Thyroid gland (tissue), 4 donors: Measurements from ENCODE around the gene CLDN5. TPM values are rescaled to one million over a fixed set of nuclear protein-coding genes. Genes with fewer than 3 reads are reported as not detected.

Source experiments
- DNase-seq, 2 donors: peaks; one replicate each; pipeline ENCODE4 v3.0.0-alpha.2; 2019
- H3K27ac ChIP-seq, 3 donors: fragments of 200-600 bp; sonication (generic); 1 replicate in 2 of 3; 2 replicates in 1 of 3; pipeline ENCODE4 v1.5.1; 2016 to 2019; ENCODE audit warnings: mild to moderate bottlenecking in 1 of 3, moderate library complexity in 1 of 3
- H3K27me3 ChIP-seq: fragments of 200-600 bp; sonication (generic); one replicate; pipeline ENCODE4 v1.5.1; 2019
- H3K36me3 ChIP-seq, 2 donors: fragments of 200-600 bp; sonication (generic); one replicate each; pipeline ENCODE4 v1.5.1; 2016 to 2019
- H3K4me1 ChIP-seq, 2 donors: fragments of 200-600 bp; sonication (generic); one replicate each; pipeline ENCODE4 v1.5.1; 2017 to 2019
- H3K4me3 ChIP-seq, 3 donors: fragments of 200-600 bp; sonication (generic); replicated peaks in 1 of 3; 1 replicate in 2 of 3; 2 replicates in 1 of 3; pipeline ENCODE4 v1.5.1; 2016; ENCODE audit warnings: mild to moderate bottlenecking in 1 of 3
- H3K9me3 ChIP-seq: fragments of 200-600 bp; sonication (generic); one replicate; pipeline ENCODE4 v1.5.1; 2017
- CTCF ChIP-seq, 6 experiments: fragments of 200-600 bp in 3 of 6; fragments of 450-650 bp in 3 of 6; sonication (generic) in 3 of 6; IDR thresholded peaks; one replicate each; pipeline ENCODE4 v1.5.1; 2016 to 2019; ENCODE audit warnings: antibody characterized with exemption in 6 of 6, mild to moderate bottlenecking in 2 of 6, inconsistent platforms in 1 of 6, moderate library complexity in 1 of 6
- POLR2A ChIP-seq, 2 donors: fragments of 450-650 bp; IDR thresholded peaks; one replicate each; pipeline ENCODE4 v1.6.1; 2017; ENCODE audit warnings: antibody characterized with exemption in 2 of 2, mild to moderate bottlenecking in 2 of 2, moderate library complexity in 1 of 2
- WGBS, 2 donors: methylation state at CpG; one replicate each; pipeline ENCODE4 v1.1.5; 2017; 5-methylcytosine and 5-hydroxymethylcytosine counted together
- intact Hi-C: fragments of 100-400 bp; cut with DNase I; formaldehyde crosslinking; loops from one replicate; pipeline ENCODE4 v1.15.1; 2023
- total RNA-seq, 4 donors: library from RNA; depleted of rRNA; stranded (reverse); fragments of >200 nt; gene quantifications; one replicate each; pipeline ENCODE4 v1.2.3, GENCODE V29; 2016

The CLDN5 gene
- total RNA-seq, 4 donors from 2014 or later = 71.8 to 303 (median 131) TPM

GRCh38 chr22:19479355-19480172, 44.6 kb downstream of the CLDN5 start, which contains the start of gene CDC45:
CDC45 (plus strand) TSS chr22:19479920; CDS start chr22:19479969, 49 bp downstream.
- WGBS, 2 donors = 0% methylated on average over 37 to 39 of the region's 50 CpGs
- no peak for TF ChIP-seq POLR2A (IDR thresholded peaks at IDR 0.05)
- peak in 1 of 6 experiments; percentile 15 for TF ChIP-seq CTCF (IDR thresholded peaks at IDR 0.05)
- H3K4me3 ChIP-seq = peak within 1 kb of the TSS; percentile 45 to 85 (median 69)
- peaks cover 0 to 6% of the 10 kb centered on the region in 2 donors for H3K36me3 ChIP-seq
- no peaks in the 10 kb centered on the region for H3K27me3 ChIP-seq
- peaks cover 15 to 16% of the 10 kb centered on the region in 2 donors for H3K4me1 ChIP-seq
- peak; percentile 97 to 98 for DNase-seq
- no peaks in the 10 kb centered on the region for H3K9me3 ChIP-seq
- intact Hi-C loops = loop anchor here (10.0 kb wide), 1 partner anchor 295 kb away; no protein-coding TSS in a partner anchor
- peak within 1 kb of the TSS; percentile 96 to 99 (median 99) for H3K27ac ChIP-seq

GRCh38 chr22:19478901-19479354, 45.3 kb downstream of the CLDN5 start, which contains the start of gene UFD1:
UFD1 (minus strand) TSS chr22:19479193; CDS start chr22:19479085, 108 bp downstream.
- Histone ChIP-seq H3K9me3 (no peaks in the 10 kb centered on the region), H3K27me3 (no peaks in the 10 kb centered on the region), H3K27ac (peak within 1 kb of the TSS; percentile 96 to 99 (median 99)), H3K4me1 (peaks cover 15 to 16% of the 10 kb centered on the region in 2 donors), H3K36me3 (peaks cover 0 to 8% of the 10 kb centered on the region in 2 donors), H3K4me3 (peak within 1 kb of the TSS; percentile 45 to 85 (median 69))
- WGBS, 2 donors = 0% methylated on average over 9 to 22 of the region's 42 CpGs
- TF ChIP-seq POLR2A (IDR thresholded peaks at IDR 0.05) (peak in 1 of 2 donors; percentile 50), CTCF (IDR thresholded peaks at IDR 0.05) (peak in 1 of 6 experiments; percentile 21)
- peak; percentile 81 to 85 for DNase-seq
- intact Hi-C loops = loop anchor here (10.0 kb wide), 1 partner anchor 294 kb away; no protein-coding TSS in a partner anchor

GRCh38 chr22:19478045-19478900, 45.9 kb downstream of the CLDN5 start:
- intact Hi-C loops = loop anchor here (10.0 kb wide), 1 partner anchor 293 kb away; no protein-coding TSS in a partner anchor
- Histone ChIP-seq H3K4me3 (peak overlapping the region; percentile 45 to 85 (median 69)), H3K4me1 (peaks cover 15 to 16% of the 10 kb centered on the region in 2 donors), H3K27ac (peak overlapping the region in 1 of 3 donors; percentile 96), H3K27me3 (no peaks in the 10 kb centered on the region), H3K36me3 (peaks cover 0 to 15% of the 10 kb centered on the region in 2 donors), H3K9me3 (no peaks in the 10 kb centered on the region)
- DNase-seq = no peak
- TF ChIP-seq CTCF (IDR thresholded peaks at IDR 0.05) (no peak), POLR2A (IDR thresholded peaks at IDR 0.05) (no peak)
- 2 to 4% methylated on average over 23 to 27 of the region's 31 CpGs for WGBS, 2 donors

- Histone ChIP-seq H3K4me3 (peak overlapping the region in 1 of 3 donors; percentile 85), H3K36me3 (peaks cover 1 to 22% of the 10 kb centered on the region in 2 donors), H3K27me3 (no peaks in the 10 kb centered on the region), H3K9me3 (no peaks in the 10 kb centered on the region), H3K4me1 (peaks cover 15 to 16% of the 10 kb centered on the region in 2 donors), H3K27ac (no peak overlapping the region)
- intact Hi-C loops = loop anchor here (10.0 kb wide), 1 partner anchor 293 kb away; no protein-coding TSS in a partner anchor
- no peak for DNase-seq
- WGBS, 2 donors = 39 to 40% methylated on average over 5 of the region's 5 CpGs
- TF ChIP-seq CTCF (IDR thresholded peaks at IDR 0.05) = peak in 2 of 6 experiments; percentile 24 to 30
- TF ChIP-seq POLR2A (IDR thresholded peaks at IDR 0.05) = no peak
These were observed 46.7 kb downstream of the CLDN5 start for GRCh38 chr22:19477321-19478044.
